HG02981 (cell line): Measurements from ENCODE around the gene OR5T2.
"Not testable (repeated sequence)": the region's sequence is repeated elsewhere in the genome, so short reads cannot be mapped to it uniquely, and the experiment has no call there.

Experiments
- ATAC-seq: cut with Tn5 transposase; IDR thresholded peaks from one replicate; pipeline ENCODE4 v1.9.1; 2021; ENCODE audit warnings: mild to moderate bottlenecking, moderate library complexity; ENCODE audit not compliant: unreplicated experiment

OR5T2 gene

GRCh38 chr11:56234155-56234554, at the start of gene OR5T2:
Gene OR5T2, minus strand, starts transcription at chr11:56234255. Its CDS starts 1,193 bp downstream, at chr11:56233062.
- no peak for ATAC-seq

- ATAC-seq = no peak
Observed at GRCh38 chr11:56273854-56274253, 39.8 kb upstream of the OR5T2 start, which contains the start of gene OR5T1. Gene OR5T1, plus strand, starts transcription at chr11:56274154. Its CDS starts 1,485 bp downstream, at chr11:56275639.

GRCh38 chr11:56271092-56271491, 37.0 kb upstream of the OR5T2 start:
- ATAC-seq = no peak

- ATAC-seq = no peak
Observed at GRCh38 chr11:56251954-56252353, 17.9 kb upstream of the OR5T2 start, which contains the start of gene OR5T3. Gene OR5T3, plus strand, starts transcription at chr11:56252254. Its CDS starts 0 bp downstream, at chr11:56252254.

GRCh38 chr11:56219735-56220134, 14.3 kb downstream of the OR5T2 start:
- ATAC-seq = not testable (repeated sequence)

GRCh38 chr11:56214537-56214936, 19.5 kb downstream of the OR5T2 start:
- ATAC-seq = no peak

GRCh38 chr11:56207790-56208189, 26.3 kb downstream of the OR5T2 start:
- no peak for ATAC-seq

GRCh38 chr11:56197367-56197766, 36.7 kb downstream of the OR5T2 start:
- no peak for ATAC-seq

- ATAC-seq = no peak
Observed at GRCh38 chr11:56196705-56197104, 37.4 kb downstream of the OR5T2 start.

- no peak for ATAC-seq
Observed at GRCh38 chr11:56188602-56189001, 45.5 kb downstream of the OR5T2 start.

GRCh38 chr11:56183459-56183858, 50.6 kb downstream of the OR5T2 start:
- ATAC-seq = no peak
